HG03378 (cell line): ENCODE measurements around the gene S100A7.
"Not testable (repeated sequence)": the region's sequence is repeated elsewhere in the genome, so short reads cannot be mapped to it uniquely, and the experiment has no call there.

Experiments used
- ATAC-seq: cut with Tn5 transposase; IDR thresholded peaks from one replicate; pipeline ENCODE4 v1.9.1; 2021; ENCODE audit warnings: mild to moderate bottlenecking, moderate library complexity; ENCODE audit not compliant: unreplicated experiment

The S100A7 gene

DNA sequence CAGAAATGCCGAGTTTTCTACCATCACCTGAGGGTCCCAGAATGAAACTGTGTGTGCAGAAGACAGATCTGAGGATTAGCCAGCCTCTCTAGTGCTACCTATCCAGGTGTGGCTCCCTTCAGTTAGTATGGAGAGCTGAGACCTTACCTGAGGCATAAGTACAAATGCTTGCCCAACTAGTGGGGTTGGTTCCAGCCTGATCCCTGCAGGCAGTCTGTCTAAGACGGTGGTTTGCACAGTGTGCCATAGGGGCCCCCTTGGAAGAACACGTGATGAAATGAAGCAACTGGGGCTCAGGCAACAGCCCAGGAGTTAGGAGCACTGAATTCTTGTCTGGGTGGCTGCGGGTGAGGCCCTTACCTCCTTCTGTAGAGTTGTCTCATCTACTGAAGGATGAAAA is 28.5 kb downstream of the S100A7 start:
- no peak for ATAC-seq

GRCh38 chr1:153431427-153431826 is 29.0 kb downstream of the S100A7 start:
- no peak for ATAC-seq

- no peak for ATAC-seq
Measured at GRCh38 chr1:153431002-153431401, 29.4 kb downstream of the S100A7 start.

DNA sequence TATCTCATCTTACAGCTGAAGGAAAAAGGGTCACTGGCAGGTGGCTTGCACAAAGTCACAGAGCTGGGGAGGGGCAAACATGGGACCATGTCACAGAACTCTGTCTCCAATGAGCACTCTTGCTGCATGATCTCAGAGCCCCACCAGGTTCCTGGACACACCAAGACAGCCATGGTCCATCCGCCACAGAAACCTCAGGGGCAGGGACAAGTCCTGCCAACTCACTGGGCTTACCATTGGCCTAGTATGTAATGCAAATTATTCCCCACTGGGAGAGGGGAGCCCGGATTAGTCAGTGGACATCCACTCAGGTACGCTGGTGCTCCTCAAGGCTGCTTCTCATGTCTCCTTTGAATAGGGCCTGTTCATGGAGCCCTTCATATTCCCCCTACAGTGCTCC is 29.9 kb downstream of the S100A7 start:
- no peak for ATAC-seq

GRCh38 chr1:153430166-153430553 is 30.3 kb downstream of the S100A7 start:
- no peak for ATAC-seq

DNA sequence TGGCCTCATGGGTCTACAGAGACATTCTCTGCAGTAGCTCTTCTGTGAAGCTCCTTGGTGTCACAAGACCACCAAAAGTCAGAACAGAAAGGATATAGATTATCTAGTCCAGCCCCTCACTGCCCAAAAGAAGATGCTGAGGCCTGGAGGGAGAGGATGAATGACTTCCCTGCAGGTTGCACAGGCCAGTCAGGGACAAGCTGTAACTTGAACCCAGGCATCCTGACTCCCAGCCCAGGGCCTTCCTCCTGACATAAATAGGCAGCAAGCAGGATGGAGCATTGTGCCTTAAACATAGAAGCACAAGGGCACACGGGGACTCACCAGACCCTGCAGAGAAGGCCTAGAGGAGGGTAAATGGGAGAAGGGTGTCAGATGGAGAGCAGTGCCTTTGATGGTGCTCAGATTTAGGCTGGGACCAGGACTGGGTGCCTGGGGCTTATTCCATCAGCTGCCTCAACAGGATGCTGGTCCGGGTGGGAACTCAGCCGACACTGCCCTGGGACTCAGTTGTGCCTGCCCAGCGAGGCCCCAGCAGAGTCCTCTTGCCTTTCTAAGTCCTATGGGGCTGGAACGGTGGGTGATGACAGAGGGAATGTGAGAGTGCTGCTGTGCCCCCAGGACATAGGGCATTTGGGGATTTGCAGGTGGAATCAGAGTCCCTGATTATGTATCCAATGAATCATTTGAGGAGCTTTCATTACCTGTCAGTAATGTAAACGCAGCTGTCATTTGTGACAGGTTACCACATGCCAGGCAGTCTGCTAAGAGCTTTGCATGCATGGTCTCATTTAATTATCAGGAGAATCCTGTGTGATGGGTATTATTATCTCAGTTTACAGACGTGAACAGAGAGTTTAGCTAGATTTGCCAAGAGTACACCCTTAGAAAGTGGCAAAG is 30.9 kb downstream of the S100A7 start:
- no peak for ATAC-seq

- ATAC-seq = no peak
Measured at GRCh38 chr1:153428791-153429190, 31.7 kb downstream of the S100A7 start.

- no peak for ATAC-seq
Measured at GRCh38 chr1:153428073-153428638, 32.3 kb downstream of the S100A7 start.

DNA sequence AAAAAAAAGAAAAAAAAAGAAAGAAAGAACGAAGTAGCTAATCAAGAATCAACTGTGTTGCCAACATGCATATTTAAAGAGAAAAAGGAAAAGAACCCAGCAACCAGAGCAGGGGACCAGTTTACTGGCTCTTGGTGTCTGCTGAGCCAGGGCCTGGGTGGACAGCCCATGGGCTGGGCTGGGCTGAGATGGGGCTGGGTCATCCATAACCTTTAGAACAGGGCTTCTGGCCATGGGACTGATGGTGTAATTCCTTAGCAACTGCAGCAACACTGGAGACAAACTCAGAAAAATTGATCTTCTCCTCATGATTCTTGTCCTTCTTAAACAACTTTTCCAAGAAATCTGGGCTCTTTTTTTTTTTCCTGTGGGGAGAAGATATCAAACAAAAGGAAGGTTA is 33.6 kb downstream of the S100A7 start:
- no peak for ATAC-seq

- ATAC-seq = no peak
Measured at GRCh38 chr1:153422450-153423068, 37.9 kb downstream of the S100A7 start.

GRCh38 chr1:153420306-153420705 is 40.1 kb downstream of the S100A7 start:
- ATAC-seq = no peak

DNA sequence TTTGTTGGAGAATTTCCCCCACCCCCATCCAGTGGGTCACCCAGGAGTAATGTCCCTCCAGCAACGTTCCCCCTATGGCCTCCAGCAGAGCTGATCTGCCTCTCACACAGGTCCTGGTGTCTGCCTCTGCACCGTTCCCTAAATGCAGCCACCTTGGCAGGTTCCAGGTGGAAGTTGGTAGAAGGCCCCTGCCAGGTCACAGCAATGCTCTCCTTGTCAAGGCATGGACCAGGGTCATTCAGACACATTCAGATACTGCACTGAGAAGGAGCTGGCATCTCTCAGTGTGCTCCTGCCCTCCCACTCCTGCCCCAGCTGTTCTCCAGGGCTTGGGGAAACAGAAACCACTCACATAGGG is 41.0 kb downstream of the S100A7 start:
- not testable (repeated sequence) for ATAC-seq

GRCh38 chr1:153418758-153419435 is 41.6 kb downstream of the S100A7 start:
- ATAC-seq = not testable (repeated sequence)

DNA sequence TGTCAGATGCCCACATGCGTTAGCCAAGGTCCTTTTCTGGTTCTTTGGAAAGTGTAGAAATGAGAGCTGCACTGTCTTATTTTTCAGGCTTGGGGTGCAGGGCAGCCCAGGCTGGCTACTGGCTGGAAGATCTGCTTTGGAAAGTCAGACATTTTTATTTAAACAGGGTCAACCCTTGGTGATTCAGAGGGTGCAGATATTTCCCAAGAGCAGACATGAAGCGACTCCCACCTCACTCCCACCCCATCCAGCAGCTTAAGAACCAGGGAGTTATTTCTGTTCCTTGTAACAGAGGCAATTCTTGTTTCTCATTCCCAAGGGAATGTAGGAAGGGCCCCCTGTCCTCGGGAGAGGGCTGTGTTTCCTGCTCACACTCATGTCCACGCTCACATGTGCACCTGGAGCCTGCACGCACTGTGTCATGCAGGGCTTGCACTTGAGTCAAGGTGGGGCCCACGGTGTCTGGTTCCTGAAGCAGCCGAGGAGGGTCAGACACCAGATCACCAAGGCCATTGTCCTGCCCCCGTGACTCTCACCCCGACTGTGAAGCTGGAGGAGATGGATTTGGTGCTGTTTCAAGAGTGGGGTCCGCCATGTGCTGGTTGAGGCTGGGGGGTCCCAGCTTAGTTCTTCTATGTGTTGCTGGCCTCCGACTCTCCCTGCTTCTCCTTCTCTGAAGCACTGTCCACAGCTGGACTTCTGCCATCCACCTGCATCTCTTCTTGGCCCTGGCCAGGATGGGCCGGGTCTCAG is 43.1 kb downstream of the S100A7 start:
- no peak for ATAC-seq

GRCh38 chr1:153415850-153416570 is 44.4 kb downstream of the S100A7 start, which contains the start of gene S100A7A:
TSS of gene S100A7A (plus strand) at chr1:153416520. CDS start at chr1:153418083, 1,563 bp downstream.
- no peak for ATAC-seq

- ATAC-seq = not testable (repeated sequence)
Measured at GRCh38 chr1:153413961-153414360, 46.5 kb downstream of the S100A7 start.
